ENCODE measurements around the gene NFKBIA. TPM values are rescaled to one million over a fixed set of nuclear protein-coding genes. Genes with fewer than 3 reads are reported as not detected.
"Not testable (repeated sequence)": the region's sequence is repeated elsewhere in the genome, so short reads cannot be mapped to it uniquely, and the experiment has no call there.

The NFKBIA gene
- total and polyA plus RNA-seq, 10 donors, result 107 to 482 (median 305) TPM

- Histone ChIP-seq H3K27me3 (replicated peaks in 1 of 7) (no peaks in the 10 kb centered on the region), H3K4me3 (no peak overlapping the region), H3K9me3 (peaks cover 0 to 18% (median 4%) of the 10 kb centered on the region in 8 donors), H3K36me3 (no peaks in the 10 kb centered on the region), H3K27ac (no peak overlapping the region), H3K4me1 (peaks cover 0 to 6% (median 0%) of the 10 kb centered on the region in 6 donors)
- no peak for DNase-seq
- TF ChIP-seq POLR2A (IDR thresholded peaks at IDR 0.05) (no peak), POLR2AphosphoS5 (IDR thresholded peaks at IDR 0.05) (no peak)
- TF ChIP-seq, protein P1, sequence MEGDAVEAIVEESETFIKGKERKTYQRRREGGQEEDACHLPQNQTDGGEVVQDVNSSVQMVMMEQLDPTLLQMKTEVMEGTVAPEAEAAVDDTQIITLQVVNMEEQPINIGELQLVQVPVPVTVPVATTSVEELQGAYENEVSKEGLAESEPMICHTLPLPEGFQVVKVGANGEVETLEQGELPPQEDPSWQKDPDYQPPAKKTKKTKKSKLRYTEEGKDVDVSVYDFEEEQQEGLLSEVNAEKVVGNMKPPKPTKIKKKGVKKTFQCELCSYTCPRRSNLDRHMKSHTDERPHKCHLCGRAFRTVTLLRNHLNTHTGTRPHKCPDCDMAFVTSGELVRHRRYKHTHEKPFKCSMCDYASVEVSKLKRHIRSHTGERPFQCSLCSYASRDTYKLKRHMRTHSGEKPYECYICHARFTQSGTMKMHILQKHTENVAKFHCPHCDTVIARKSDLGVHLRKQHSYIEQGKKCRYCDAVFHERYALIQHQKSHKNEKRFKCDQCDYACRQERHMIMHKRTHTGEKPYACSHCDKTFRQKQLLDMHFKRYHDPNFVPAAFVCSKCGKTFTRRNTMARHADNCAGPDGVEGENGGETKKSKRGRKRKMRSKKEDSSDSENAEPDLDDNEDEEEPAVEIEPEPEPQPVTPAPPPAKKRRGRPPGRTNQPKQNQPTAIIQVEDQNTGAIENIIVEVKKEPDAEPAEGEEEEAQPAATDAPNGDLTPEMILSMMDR (IDR thresholded peaks at IDR 0.05 in 8 of 11, conservative IDR thresholded peaks at IDR 0.05 in 3 of 11), result no peak
- 95 to 99% (median 96%) methylated on average over 4 of the region's 4 CpGs for WGBS, 5 donors
- intact Hi-C loops (cut with DNase I; ENCODE audit: low total_unique reads), result no loop called here
These were observed 36.6 kb upstream of the NFKBIA start for GRCh38 chr14:35441160-35441559.

- Histone ChIP-seq H3K4me1 (peaks cover 0 to 6% (median 0%) of the 10 kb centered on the region in 6 donors), H3K27me3 (replicated peaks in 1 of 7) (no peaks in the 10 kb centered on the region), H3K4me3 (no peak overlapping the region), H3K9me3 (peaks cover 0 to 8% (median 2%) of the 10 kb centered on the region in 8 donors), H3K27ac (no peak overlapping the region), H3K36me3 (no peaks in the 10 kb centered on the region)
- intact Hi-C loops (cut with DNase I; ENCODE audit: low total_unique reads), result no loop called here
- TF ChIP-seq POLR2A (IDR thresholded peaks at IDR 0.05), result no peak
- TF ChIP-seq, protein P1 (IDR thresholded peaks at IDR 0.05 in 8 of 11, conservative IDR thresholded peaks at IDR 0.05 in 3 of 11), result peak in 6 of 11 experiments; percentile 14 to 43 (median 34)
- no peak for TF ChIP-seq POLR2AphosphoS5 (IDR thresholded peaks at IDR 0.05)
- no peak for DNase-seq
- 55 to 62% (median 60%) methylated on average over 8 of the region's 8 CpGs for WGBS, 5 donors
These were observed 34.6 kb upstream of the NFKBIA start for GRCh38 chr14:35438910-35439713.

GRCh38 chr14:35438492-35438891 lies 33.9 kb upstream of the NFKBIA start:
- H3K27me3 ChIP-seq (replicated peaks in 1 of 7); H3K4me3 ChIP-seq; H3K36me3 ChIP-seq; H3K4me1 ChIP-seq; intact Hi-C loops (cut with DNase I; ENCODE audit: low total_unique reads); H3K9me3 ChIP-seq; DNase-seq; H3K27ac ChIP-seq: not testable (repeated sequence)
- 88 to 98% (median 93%) methylated on average over 9 of the region's 9 CpGs for WGBS, 5 donors

DNA sequence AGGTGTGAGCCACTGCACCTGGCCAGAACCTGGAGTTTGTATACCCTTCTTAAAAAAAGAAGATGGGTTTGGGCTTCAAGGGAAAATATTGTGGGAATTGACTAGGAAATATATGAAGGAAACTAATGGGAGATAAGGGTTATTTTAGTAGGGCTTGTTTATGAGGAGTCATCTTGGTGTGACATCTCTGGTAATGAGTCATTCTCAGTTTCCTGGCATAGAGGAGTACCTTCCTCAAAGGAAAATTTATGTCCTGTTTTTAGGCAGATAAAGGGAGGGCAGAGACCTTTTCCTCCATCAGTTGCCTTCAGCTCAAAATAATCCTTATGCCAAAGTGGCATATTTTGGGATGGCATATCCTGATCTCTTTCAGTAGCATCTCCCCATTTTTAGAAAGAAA lies 30.6 kb upstream of the NFKBIA start:
- Histone ChIP-seq H3K36me3 (no peaks in the 10 kb centered on the region), H3K9me3 (no peaks in the 10 kb centered on the region), H3K4me3 (no peak overlapping the region), H3K27me3 (replicated peaks in 1 of 7) (no peaks in the 10 kb centered on the region), H3K4me1 (peaks cover 0 to 6% (median 0%) of the 10 kb centered on the region in 6 donors), H3K27ac (no peak overlapping the region)
- no peak for TF ChIP-seq POLR2A (IDR thresholded peaks at IDR 0.05)
- TF ChIP-seq POLR2AphosphoS5 (IDR thresholded peaks at IDR 0.05), result no peak
- TF ChIP-seq, protein P1 (IDR thresholded peaks at IDR 0.05 in 8 of 11, conservative IDR thresholded peaks at IDR 0.05 in 3 of 11), result no peak
- no peak for DNase-seq
- intact Hi-C loops (cut with DNase I; ENCODE audit: low total_unique reads), result no loop called here

Measured in spleen (tissue), 11 donors.